ENCODE measurements around the gene ZDHHC12. TPM values are rescaled to one million over a fixed set of nuclear protein-coding genes. Genes with fewer than 3 reads are reported as not detected.
"Not testable (repeated sequence)": the region's sequence is repeated elsewhere in the genome, so short reads cannot be mapped to it uniquely, and the experiment has no call there.

Gene ZDHHC12
- total and polyA plus RNA-seq, 2 experiments from 2014 or later, result 44.0 to 48.1 TPM

- H3K4me1 ChIP-seq (ENCODE audit: insufficient read depth), result peaks cover 4% of the 10 kb centered on the region; the same call in 1 of the 2 replicates
- H3F3A ChIP-seq (ENCODE audit: insufficient read depth), result peaks cover 3% of the 10 kb centered on the region
- DNase-seq, result peak; percentile 90
- no peaks in the 10 kb centered on the region for H3K36me3 ChIP-seq (ENCODE audit: low read depth)
- H3K9me2 ChIP-seq (ENCODE audit: insufficient read depth), result no peaks in the 10 kb centered on the region
- peak within 1 kb of the TSS; percentile 78 for H2AFZ ChIP-seq
- H3K27ac ChIP-seq, result no peak within 1 kb of the TSS
- H3K4me3 ChIP-seq, result peak within 1 kb of the TSS; percentile 80
- no peaks in the 10 kb centered on the region for H3K9me3 ChIP-seq (ENCODE audit: low read depth)
- H3K27me3 ChIP-seq (replicated peaks; ENCODE audit: insufficient read depth), result no peaks in the 10 kb centered on the region
- in situ Hi-C loops (cut with MboI), result no loop called here
- no peak for TF ChIP-seq EZH2phosphoT487 (IDR thresholded peaks at IDR 0.05; ENCODE audit: insufficient read depth, low read depth)
- TF ChIP-seq EZH2 (IDR thresholded peaks at IDR 0.05; ENCODE audit: insufficient read depth, poor library complexity, severe bottlenecking), result no peak
- no peaks in the 10 kb centered on the region for H3K79me2 ChIP-seq (ENCODE audit: insufficient read depth)
- H3K9ac ChIP-seq, result peak within 1 kb of the TSS; percentile 67
- H4K20me1 ChIP-seq (ENCODE audit: insufficient read depth), result no peaks in the 10 kb centered on the region
- peak within 1 kb of the TSS; percentile 75 for H3K4me2 ChIP-seq (ENCODE audit: unreplicated experiment)
- 1% methylated on average over 55 to 65 of the region's 65 CpGs for WGBS, 2 experiments (ENCODE audit: low coverage in 1 of 2, low lambda C conversion rate in 2 of 2, missing lambda C conversion rate in 2 of 2)
Observed at GRCh38 chr9:128702445-128702948, 21.4 kb downstream of the ZDHHC12 start, which contains the start of gene PKN3. TSS of gene PKN3 (plus strand) at chr9:128702503. CDS start at chr9:128702916, 413 bp downstream.

- no peak for DNase-seq
- WGBS, 2 experiments (ENCODE audit: low coverage in 1 of 2, low lambda C conversion rate in 2 of 2, missing lambda C conversion rate in 2 of 2), result 68 to 71% methylated on average over 10 of the region's 10 CpGs
- Histone ChIP-seq H3K27me3 (replicated peaks; ENCODE audit: insufficient read depth) (no peaks in the 10 kb centered on the region), H3K79me2 (ENCODE audit: insufficient read depth) (no peaks in the 10 kb centered on the region), H3K27ac (no peak overlapping the region), H3F3A (ENCODE audit: insufficient read depth) (peaks cover 15% of the 10 kb centered on the region), H3K9ac (no peak overlapping the region), H2AFZ (no peak overlapping the region), H3K4me3 (no peak overlapping the region), H3K4me2 (ENCODE audit: unreplicated experiment) (no peak overlapping the region), H3K9me3 (ENCODE audit: low read depth) (no peaks in the 10 kb centered on the region), H4K20me1 (ENCODE audit: insufficient read depth) (no peaks in the 10 kb centered on the region), H3K9me2 (ENCODE audit: insufficient read depth) (no peaks in the 10 kb centered on the region), H3K4me1 (ENCODE audit: insufficient read depth) (peaks cover 5% of the 10 kb centered on the region; the same call in 1 of the 2 replicates), H3K36me3 (ENCODE audit: low read depth) (peaks cover 10% of the 10 kb centered on the region)
- TF ChIP-seq EZH2 (IDR thresholded peaks at IDR 0.05; ENCODE audit: insufficient read depth, poor library complexity, severe bottlenecking) (no peak), EZH2phosphoT487 (IDR thresholded peaks at IDR 0.05; ENCODE audit: insufficient read depth, low read depth) (no peak)
- in situ Hi-C loops (cut with MboI), result no loop called here
Observed at GRCh38 chr9:128701227-128701854, 22.6 kb downstream of the ZDHHC12 start.

GRCh38 chr9:128699096-128699795 is 24.7 kb downstream of the ZDHHC12 start:
- WGBS, 2 experiments (ENCODE audit: low coverage in 1 of 2, low lambda C conversion rate in 2 of 2, missing lambda C conversion rate in 2 of 2), result 90 to 94% methylated on average over 30 of the region's 30 CpGs
- DNase-seq; H3K27ac ChIP-seq; H3K79me2 ChIP-seq (ENCODE audit: insufficient read depth); H2AFZ ChIP-seq; in situ Hi-C loops (cut with MboI); H3K9me2 ChIP-seq (ENCODE audit: insufficient read depth); H3K27me3 ChIP-seq (replicated peaks; ENCODE audit: insufficient read depth); H3K9me3 ChIP-seq (ENCODE audit: low read depth); H4K20me1 ChIP-seq (ENCODE audit: insufficient read depth); H3K4me3 ChIP-seq; H3K4me1 ChIP-seq (ENCODE audit: insufficient read depth); H3K9ac ChIP-seq; H3K4me2 ChIP-seq (ENCODE audit: unreplicated experiment): not testable (repeated sequence)
- H3K36me3 ChIP-seq (ENCODE audit: low read depth), result peaks cover 23% of the 10 kb centered on the region
- H3F3A ChIP-seq (ENCODE audit: insufficient read depth), result peaks cover 25% of the 10 kb centered on the region

GRCh38 chr9:128696923-128697707 is 26.8 kb downstream of the ZDHHC12 start:
- WGBS, 2 experiments (ENCODE audit: low coverage in 1 of 2, low lambda C conversion rate in 2 of 2, missing lambda C conversion rate in 2 of 2), result 75 to 76% methylated on average over 8 of the region's 8 CpGs
- Histone ChIP-seq H3K4me2 (ENCODE audit: unreplicated experiment) (no peak overlapping the region), H3F3A (ENCODE audit: insufficient read depth) (peaks cover 44% of the 10 kb centered on the region), H3K9me3 (ENCODE audit: low read depth) (no peaks in the 10 kb centered on the region), H3K4me3 (no peak overlapping the region), H2AFZ (no peak overlapping the region), H4K20me1 (ENCODE audit: insufficient read depth) (no peaks in the 10 kb centered on the region), H3K27me3 (replicated peaks; ENCODE audit: insufficient read depth) (no peaks in the 10 kb centered on the region), H3K79me2 (ENCODE audit: insufficient read depth) (peaks cover 25% of the 10 kb centered on the region), H3K9ac (no peak overlapping the region), H3K27ac (no peak overlapping the region), H3K9me2 (ENCODE audit: insufficient read depth) (no peaks in the 10 kb centered on the region), H3K4me1 (ENCODE audit: insufficient read depth) (peaks cover 5% of the 10 kb centered on the region; the same call in 1 of the 2 replicates), H3K36me3 (ENCODE audit: low read depth) (peaks cover 44% of the 10 kb centered on the region)
- TF ChIP-seq EZH2phosphoT487 (IDR thresholded peaks at IDR 0.05; ENCODE audit: insufficient read depth, low read depth) (no peak), EZH2 (IDR thresholded peaks at IDR 0.05; ENCODE audit: insufficient read depth, poor library complexity, severe bottlenecking) (no peak)
- in situ Hi-C loops (cut with MboI), result no loop called here
- no peak for DNase-seq

Measured in GM23248 (cell line).